ENCODE measurements around the gene LAMA3. TPM values are rescaled to one million over a fixed set of nuclear protein-coding genes. Genes with fewer than 3 reads are reported as not detected.
A peak's percentile ranks its signal among the peaks of the same experiment; 100 is the strongest.

Gene LAMA3
- total and polyA plus RNA-seq, 8 donors, result 4.3 to 182 (median 26.6) TPM

GRCh38 chr18:23825978-23826405 is 136.7 kb downstream of the LAMA3 start:
- no peak for TF ChIP-seq CTCF (IDR thresholded peaks at IDR 0.05)
- peak; percentile 63 for TF ChIP-seq EP300 (IDR thresholded peaks at IDR 0.05)
- peak in 2 of 3 donors; percentile 61 to 79 for TF ChIP-seq POLR2AphosphoS5 (IDR thresholded peaks at IDR 0.05)
- TF ChIP-seq POLR2A (IDR thresholded peaks at IDR 0.05), result no peak
- Histone ChIP-seq H3K4me3 (no peak overlapping the region), H3K9me3 (no peaks in the 10 kb centered on the region), H3K4me1 (peaks cover 0 to 24% (median 7%) of the 10 kb centered on the region in 4 donors), H3K27ac (peak overlapping the region in 2 of 5 donors; percentile 45 to 50), H3K36me3 (peaks cover 0 to 12% (median 5%) of the 10 kb centered on the region in 4 donors), H3K27me3 (no peaks in the 10 kb centered on the region)
- peak in 1 of 2 donors; percentile 30 for DNase-seq
- intact Hi-C loops (cut with DNase I; ENCODE audit: low total_unique reads), result no loop called here
- WGBS, 5 donors, result 25 to 50% (median 42%) methylated on average over 6 of the region's 6 CpGs

GRCh38 chr18:23826850-23827620 is 137.8 kb downstream of the LAMA3 start:
- intact Hi-C loops (cut with DNase I; ENCODE audit: low total_unique reads), result no loop called here
- no peak for DNase-seq
- peaks cover 0 to 12% (median 5%) of the 10 kb centered on the region in 4 donors for H3K36me3 ChIP-seq
- 72 to 84% (median 79%) methylated on average over 4 of the region's 4 CpGs for WGBS, 5 donors
- TF ChIP-seq POLR2AphosphoS5 (IDR thresholded peaks at IDR 0.05) (no peak), POLR2A (IDR thresholded peaks at IDR 0.05) (no peak), EP300 (IDR thresholded peaks at IDR 0.05) (no peak), CTCF (IDR thresholded peaks at IDR 0.05) (no peak)
- H3K4me1 ChIP-seq, result peaks cover 0 to 24% (median 7%) of the 10 kb centered on the region in 4 donors
- H3K9me3 ChIP-seq, result no peaks in the 10 kb centered on the region
- peak overlapping the region in 2 of 5 donors; percentile 45 to 50 for H3K27ac ChIP-seq
- no peak overlapping the region for H3K4me3 ChIP-seq
- no peaks in the 10 kb centered on the region for H3K27me3 ChIP-seq

GRCh38 chr18:23827681-23828080 is 138.4 kb downstream of the LAMA3 start:
- H3K27me3 ChIP-seq, result no peaks in the 10 kb centered on the region
- 83 to 95% (median 91%) methylated on average over 4 of the region's 4 CpGs for WGBS, 5 donors
- no peak for DNase-seq
- no peak overlapping the region for H3K4me3 ChIP-seq
- H3K9me3 ChIP-seq, result no peaks in the 10 kb centered on the region
- H3K36me3 ChIP-seq, result peaks cover 0 to 12% (median 5%) of the 10 kb centered on the region in 4 donors
- TF ChIP-seq POLR2A (IDR thresholded peaks at IDR 0.05), result no peak
- TF ChIP-seq POLR2AphosphoS5 (IDR thresholded peaks at IDR 0.05), result no peak
- no peak for TF ChIP-seq CTCF (IDR thresholded peaks at IDR 0.05)
- no peak for TF ChIP-seq EP300 (IDR thresholded peaks at IDR 0.05)
- peaks cover 0 to 24% (median 7%) of the 10 kb centered on the region in 4 donors for H3K4me1 ChIP-seq
- no peak overlapping the region for H3K27ac ChIP-seq
- intact Hi-C loops (cut with DNase I; ENCODE audit: low total_unique reads), result no loop called here

GRCh38 chr18:23828426-23828825 is 139.2 kb downstream of the LAMA3 start:
- H3K4me1 ChIP-seq, result peaks cover 0 to 24% (median 7%) of the 10 kb centered on the region in 4 donors
- peaks cover 0 to 12% (median 5%) of the 10 kb centered on the region in 4 donors for H3K36me3 ChIP-seq
- TF ChIP-seq POLR2A (IDR thresholded peaks at IDR 0.05) (no peak), POLR2AphosphoS5 (IDR thresholded peaks at IDR 0.05) (peak in 1 of 3 donors; percentile 22), EP300 (IDR thresholded peaks at IDR 0.05) (no peak)
- intact Hi-C loops (cut with DNase I; ENCODE audit: low total_unique reads), result no loop called here
- peak in 1 of 2 donors; percentile 82 for DNase-seq
- H3K27me3 ChIP-seq, result no peaks in the 10 kb centered on the region
- no peak overlapping the region for H3K27ac ChIP-seq
- no peaks in the 10 kb centered on the region for H3K9me3 ChIP-seq
- H3K4me3 ChIP-seq, result no peak overlapping the region
- WGBS, 5 donors, result 34 to 43% (median 40%) methylated on average over 3 of the region's 3 CpGs
